IMR-90 (cell line): ENCODE results near the gene VILL. TPM values are rescaled to one million over a fixed set of nuclear protein-coding genes. Genes with fewer than 3 reads are reported as not detected.

Source experiments
- ATAC-seq: fragments of 200-7000 bp; cut with Tn5 transposase; 2 replicates; pipeline ENCODE4 v1.9.1; 2020; ENCODE audit warnings: low read depth, mild to moderate bottlenecking, moderate library complexity
- BruUV-seq: library from RNA; stranded (reverse); fragments of 400-500 nt; replicated peaks from 2 replicates; lab custom pipeline; 2021; lab: Mats Ljungman, UMichigan
- CTCF ChIA-PET: fragments of 300-600 bp; formaldehyde crosslinking; extraction: SDS; loops from one replicate; lab custom pipeline; 2021; ENCODE audit warnings: antibody characterized with exemption; lab: Yijun Ruan, JAX
- POLR2A ChIA-PET: fragments of 300-600 bp; sonication (Branson Sonifier 250); formaldehyde crosslinking; loops from one replicate; lab custom pipeline; 2022; ENCODE audit warnings: antibody characterized with exemption; ENCODE audit not compliant: unreplicated experiment; lab: Charles Lee
- DNase-seq: peaks from one replicate; pipeline ENCODE4 v3.0.0; 2013
- H2AFZ ChIP-seq: replicated peaks from 2 replicates; pipeline ENCODE3; 2013; ENCODE audit warnings: low read length, mild to moderate bottlenecking; ENCODE audit not compliant: poor library complexity
- H2AK5ac ChIP-seq: 2 replicates; pipeline ENCODE4 v1.6.1; 2013; ENCODE audit warnings: low read depth, low read length, inconsistent platforms
- H2AK9ac ChIP-seq: replicated peaks from 2 replicates; pipeline ENCODE3; 2013; ENCODE audit warnings: mild to moderate bottlenecking, low read depth, low read length, moderate library complexity; ENCODE audit not compliant: poor library complexity
- H2BK120ac ChIP-seq: 2 replicates; pipeline ENCODE4 v1.6.1; 2013; ENCODE audit warnings: low read depth, low read length, inconsistent platforms
- H2BK15ac ChIP-seq: 3 replicates; pipeline ENCODE4 v1.6.1; 2013; ENCODE audit warnings: low read depth, low read length, inconsistent platforms
- H2BK20ac ChIP-seq: 2 replicates; pipeline ENCODE4 v1.6.1; 2013; ENCODE audit warnings: low read depth, mild to moderate bottlenecking, inconsistent platforms, low read length, moderate library complexity
- H2BK5ac ChIP-seq: 2 replicates; pipeline ENCODE4 v1.6.1; 2013; ENCODE audit warnings: mild to moderate bottlenecking, low read depth, low read length, inconsistent platforms; ENCODE audit not compliant: poor library complexity, severe bottlenecking
- H3K14ac ChIP-seq: replicated peaks from 2 replicates; pipeline ENCODE4 v1.6.1; 2013; ENCODE audit warnings: low read depth, low read length, inconsistent platforms
- H3K18ac ChIP-seq: 2 replicates; pipeline ENCODE4 v1.6.1; 2013; ENCODE audit warnings: low read depth, low read length, control low read depth
- H3K23ac ChIP-seq: 2 replicates; pipeline ENCODE4 v1.6.1; 2013; ENCODE audit warnings: low read depth, low read length, inconsistent platforms
- H3K27ac ChIP-seq: 2 replicates; pipeline ENCODE4 v1.5.1; 2013; ENCODE audit warnings: mild to moderate bottlenecking, control low read depth, low read length; ENCODE audit not compliant: insufficient read depth
- H3K27me3 ChIP-seq: 2 replicates; pipeline ENCODE4 v1.6.1; 2013; ENCODE audit warnings: low read length; ENCODE audit not compliant: control insufficient read depth, insufficient read depth
- H3K36me3 ChIP-seq: 2 replicates; pipeline ENCODE4 v1.6.1; 2013; ENCODE audit warnings: low read length, mixed read lengths; ENCODE audit not compliant: control insufficient read depth, insufficient read depth
- H3K4ac ChIP-seq: 2 replicates; pipeline ENCODE4 v1.6.1; 2013; ENCODE audit warnings: low read depth, low read length, inconsistent platforms
- H3K4me1 ChIP-seq: 2 replicates; pipeline ENCODE4 v1.6.1; 2013; ENCODE audit warnings: low read length, mixed read lengths; ENCODE audit not compliant: control insufficient read depth, insufficient read depth
- H3K4me2 ChIP-seq: 2 replicates; pipeline ENCODE4 v1.6.1; 2013; ENCODE audit warnings: low read depth, mild to moderate bottlenecking, control low read depth, low read length, moderate library complexity
- H3K4me3 ChIP-seq: 2 replicates; pipeline ENCODE4 v1.5.1; 2013; ENCODE audit warnings: low read depth, mild to moderate bottlenecking, control low read depth, low read length, moderate library complexity; ENCODE audit not compliant: insufficient read depth
- H3K56ac ChIP-seq: 2 replicates; pipeline ENCODE4 v1.6.1; 2013; ENCODE audit warnings: low read length, inconsistent platforms; ENCODE audit not compliant: insufficient read depth; ENCODE audit errors: extremely low read depth
- H3K79me1 ChIP-seq, 2 experiments: 2 replicates each; pipeline ENCODE4 v1.6.1; 2013; ENCODE audit warnings: low read length in 2 of 2, inconsistent platforms in 1 of 2, low read depth in 1 of 2
- H3K9ac ChIP-seq: 2 replicates; pipeline ENCODE4 v1.6.1; 2013; ENCODE audit warnings: low read depth, low read length, control low read depth
- H3K9me1 ChIP-seq: 2 replicates; pipeline ENCODE4 v1.6.1; 2013; ENCODE audit warnings: low read length, inconsistent platforms; ENCODE audit not compliant: insufficient read depth
- H3K9me3 ChIP-seq: 2 replicates; pipeline ENCODE4 v1.6.1; 2013; ENCODE audit warnings: low read length; ENCODE audit not compliant: control insufficient read depth, insufficient read depth
- H4K20me1 ChIP-seq: 2 replicates; pipeline ENCODE4 v1.6.1; 2013; ENCODE audit warnings: low read length, inconsistent platforms; ENCODE audit not compliant: insufficient read depth
- H4K5ac ChIP-seq: 2 replicates; pipeline ENCODE4 v1.6.1; 2013; ENCODE audit warnings: mild to moderate bottlenecking, low read depth, low read length, control low read depth
- H4K8ac ChIP-seq, 2 experiments: 2 replicates each; pipeline ENCODE4 v1.6.1; 2013; ENCODE audit warnings: low read depth in 2 of 2, low read length in 2 of 2, control low read depth in 1 of 2, inconsistent platforms in 1 of 2
- H4K91ac ChIP-seq: 2 replicates; pipeline ENCODE4 v1.6.1; 2013; ENCODE audit warnings: low read depth, low read length, inconsistent platforms; ENCODE audit not compliant: insufficient read depth
- CHD1 ChIP-seq: IDR thresholded peaks from 2 replicates; pipeline ENCODE4 v1.6.1; 2012; ENCODE audit warnings: low read depth, low read length, improper control_type of control experiment
- POLR2A ChIP-seq: IDR thresholded peaks from 2 replicates; pipeline ENCODE4 v1.6.1; 2012; ENCODE audit warnings: mild to moderate bottlenecking, low read depth, low read length
- RCOR1 ChIP-seq: IDR thresholded peaks from 2 replicates; pipeline ENCODE4 v1.6.1; 2012; ENCODE audit warnings: mild to moderate bottlenecking, low read length, improper control_type of control experiment; ENCODE audit not compliant: insufficient replicate concordance
- WGBS, 2 experiments: methylation state at CpG; one replicate each; pipeline versions ENCODE4 v1.1.5 to v1.1.7; 2013; ENCODE audit warnings: missing lambda C conversion rate in 2 of 2; ENCODE audit not compliant: insufficient read length in 1 of 2; ENCODE audit errors: extremely low coverage in 2 of 2; 5-methylcytosine and 5-hydroxymethylcytosine counted together
- dilution Hi-C: fragments of 300-500 bp; cut with HindIII; formaldehyde crosslinking; loops from one replicate; pipeline ENCODE4 v1.14.3; 2018; ENCODE audit warnings: low sequenced_read_pairs; ENCODE audit not compliant: unreplicated experiment
- in situ Hi-C: fragments of 300-500 bp; cut with MboI; formaldehyde crosslinking; loops from 3 replicates; pipeline ENCODE4 v1.14.3; 2019; ENCODE audit warnings: low sequenced_read_pairs, inconsistent platforms, mixed read lengths
- intact Hi-C: fragments of 100-400 bp; cut with micrococcal nuclease; formaldehyde crosslinking; loops from 2 replicates; pipeline ENCODE4 v1.10.0; 2022
- polyA plus RNA-seq, 3 experiments: library from polyadenylated mRNA; depleted of rRNA; stranded (reverse); fragments of >200 nt; gene quantifications; 2 replicates each; pipeline ENCODE4 v1.2.3, GENCODE V29; 2012; ENCODE audit warnings: low replicate concordance in 1 of 3
- total RNA-seq: library from RNA; depleted of rRNA; stranded (reverse); fragments of >200 nt; gene quantifications from 2 replicates; pipeline ENCODE4 v1.2.3, GENCODE V29; 2012
- TF ChIP-seq, protein P1 (sequence below): fragments of 150-350 bp; IDR thresholded peaks from 2 replicates; pipeline ENCODE4 v1.6.1; 2017; ENCODE audit warnings: mild to moderate bottlenecking, antibody characterized with exemption, low read length, low read depth

The VILL gene
- total and polyA plus RNA-seq, 2 of the 4 experiments (the other 2 are of a cell fraction), result 2.3 to 4.7 TPM

DNA sequence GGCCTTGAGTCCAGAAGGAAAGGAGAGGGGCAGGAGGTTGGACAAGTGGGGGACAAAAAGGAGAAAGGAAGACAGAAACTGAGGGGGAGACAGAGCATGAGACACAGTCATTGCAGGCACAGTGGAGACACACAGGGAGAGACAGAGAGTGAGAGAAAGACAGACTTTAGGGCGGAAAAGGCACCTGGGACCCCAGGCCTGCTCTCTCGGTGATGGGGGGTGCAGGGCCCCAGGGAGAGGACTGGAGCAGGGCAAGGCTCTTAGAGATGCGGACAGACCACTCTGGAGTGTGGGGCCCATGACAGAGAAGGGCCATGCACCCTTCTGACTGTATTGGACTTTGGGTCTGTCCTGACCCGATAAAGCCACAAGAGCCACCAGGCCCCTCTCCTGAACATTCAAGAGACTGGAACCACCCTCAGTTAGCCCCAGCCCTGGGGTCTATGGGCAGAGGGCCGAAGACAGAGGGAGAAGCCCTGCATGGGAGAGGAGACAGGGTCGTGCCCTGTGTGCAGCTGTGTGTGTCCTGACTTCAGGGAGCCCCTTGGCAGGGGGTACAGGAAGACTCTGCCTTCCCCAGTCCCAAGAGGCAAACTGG, 26.4 kb downstream of the VILL start:
- peaks cover 4% of the 10 kb centered on the region; the same call in 1 of the 2 replicates for H3K9me3 ChIP-seq
- dilution Hi-C loops, result no loop called here
- H2AK9ac ChIP-seq, result no peak overlapping the region
- no peak overlapping the region for H4K5ac ChIP-seq
- no peaks in the 10 kb centered on the region for H3K4me1 ChIP-seq
- ATAC-seq, result no peak
- DNase-seq, result no peak
- H3K27ac ChIP-seq, result no peak overlapping the region
- TF ChIP-seq, protein P1, sequence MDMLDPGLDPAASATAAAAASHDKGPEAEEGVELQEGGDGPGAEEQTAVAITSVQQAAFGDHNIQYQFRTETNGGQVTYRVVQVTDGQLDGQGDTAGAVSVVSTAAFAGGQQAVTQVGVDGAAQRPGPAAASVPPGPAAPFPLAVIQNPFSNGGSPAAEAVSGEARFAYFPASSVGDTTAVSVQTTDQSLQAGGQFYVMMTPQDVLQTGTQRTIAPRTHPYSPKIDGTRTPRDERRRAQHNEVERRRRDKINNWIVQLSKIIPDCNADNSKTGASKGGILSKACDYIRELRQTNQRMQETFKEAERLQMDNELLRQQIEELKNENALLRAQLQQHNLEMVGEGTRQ, result no peak
- no peak for TF ChIP-seq POLR2A
- TF ChIP-seq CHD1, result no peak
- TF ChIP-seq RCOR1, result no peak
- H3K23ac ChIP-seq, result no peak overlapping the region
- H3K14ac ChIP-seq, result no peak overlapping the region
- ChIA-PET POLR2A (no interaction called here), CTCF (no interaction called here)
- H4K8ac ChIP-seq, result no peak overlapping the region
- BruUV-seq, result no TSS peak
- H3K9me1 ChIP-seq, result 0 out of 2 replicates have a peak, but pooled peaks cover 4% of the 10 kb centered on the region
- H3K4me2 ChIP-seq, result no peak overlapping the region
- H3K18ac ChIP-seq, result no peak overlapping the region
- in situ Hi-C loops, result no loop called here
- H2BK5ac ChIP-seq, result no peak overlapping the region
- no peak overlapping the region for H2AK5ac ChIP-seq
- no peak overlapping the region for H2BK20ac ChIP-seq
- no peak overlapping the region for H2BK15ac ChIP-seq
- WGBS, 2 experiments, result 100% methylated on average over 1 of the region's 6 CpGs; no CpG with 5 or more reads in 1 of the 2 experiments
- H3K9ac ChIP-seq, result no peak overlapping the region
- H3K79me1 ChIP-seq, result 0 out of 4 replicates have a peak, but pooled peaks cover 0 to 3% of the 10 kb centered on the region in 2 experiments
- H4K20me1 ChIP-seq, result no peaks in the 10 kb centered on the region; the same call in 1 of the 2 replicates
- H3K36me3 ChIP-seq, result peaks cover 26% of the 10 kb centered on the region
- H3K4me3 ChIP-seq, result no peak overlapping the region
- no peak overlapping the region for H3K56ac ChIP-seq
- H3K27me3 ChIP-seq, result no peaks in the 10 kb centered on the region
- no peak overlapping the region for H4K91ac ChIP-seq
- intact Hi-C loops, result no loop called here
- H2AFZ ChIP-seq, result no peak overlapping the region
- H2BK120ac ChIP-seq, result no peak overlapping the region
- no peak overlapping the region for H3K4ac ChIP-seq
